SU-DHL-6 (cell line): ENCODE data around the gene B3GALT5.

Experiments used
- H2AFZ ChIP-seq: fragments of 200-600 bp; sonication (generic); 2 replicates; pipeline ENCODE4 v1.6.1; 2014; ENCODE audit warnings: low read depth, mild to moderate bottlenecking, moderate library complexity, mixed read lengths, antibody characterized with exemption, low read length; ENCODE audit not compliant: severe bottlenecking
- H3F3A ChIP-seq: fragments of 200-600 bp; shearing (Covaris generic); 2 replicates; pipeline ENCODE4 v1.6.0; 2016; ENCODE audit warnings: antibody characterized with exemption, mild to moderate bottlenecking; ENCODE audit not compliant: insufficient read depth
- H3K27ac ChIP-seq: fragments of 200-600 bp; sonication (generic); 2 replicates; pipeline ENCODE4 v1.5.1; 2016; ENCODE audit warnings: low read depth, mild to moderate bottlenecking, low read length, moderate library complexity, mixed read lengths
- H3K27me3 ChIP-seq: fragments of 200-600 bp; sonication (generic), shearing (Covaris generic); 2 replicates; pipeline ENCODE4 v1.6.0; 2014; ENCODE audit warnings: mild to moderate bottlenecking, low read length
- H3K36me3 ChIP-seq: fragments of 200-600 bp; sonication (generic); 2 replicates; pipeline ENCODE4 v1.6.1; 2014; ENCODE audit warnings: mild to moderate bottlenecking, low read length, mixed read lengths
- H3K4me2 ChIP-seq: fragments of 300-600, 200-600 bp; shearing (Covaris generic), sonication (generic); 2 replicates; pipeline ENCODE4 v1.6.0; 2014; ENCODE audit warnings: low read length, low read depth, mild to moderate bottlenecking; ENCODE audit not compliant: poor library complexity, severe bottlenecking
- H3K4me3 ChIP-seq: fragments of 200-600 bp; sonication (generic); 2 replicates; pipeline ENCODE4 v1.5.1; 2014; ENCODE audit warnings: antibody characterized with exemption, low read length, mild to moderate bottlenecking, mixed read lengths; ENCODE audit not compliant: insufficient read depth, poor library complexity, severe bottlenecking
- H3K79me2 ChIP-seq: fragments of 200-600 bp; sonication (generic); 2 replicates; pipeline ENCODE4 v1.6.1; 2014; ENCODE audit warnings: mild to moderate bottlenecking, low read length, moderate library complexity; ENCODE audit not compliant: insufficient read depth
- H3K9ac ChIP-seq: fragments of 200-600 bp; sonication (generic); 2 replicates; pipeline ENCODE4 v1.7.0; 2014; ENCODE audit warnings: mild to moderate bottlenecking, low read length
- H3K9me2 ChIP-seq: fragments of 200-600 bp; sonication (generic); replicated peaks from 2 replicates; pipeline ENCODE4 v1.6.1; 2014; ENCODE audit warnings: low read length; ENCODE audit not compliant: insufficient read depth
- H3K9me3 ChIP-seq: fragments of 200-600 bp; sonication (generic); 2 replicates; pipeline ENCODE4 v1.6.1; 2014; ENCODE audit warnings: low read length, mixed read lengths; ENCODE audit not compliant: insufficient read depth
- H4K20me1 ChIP-seq: fragments of 200-600 bp; sonication (generic); 2 replicates; pipeline ENCODE4 v1.6.1; 2014; ENCODE audit warnings: low read depth, mild to moderate bottlenecking, antibody characterized with exemption, low read length, moderate library complexity, mixed read lengths
- CTCF ChIP-seq: fragments of 200-600 bp; sonication (generic); IDR thresholded peaks from one replicate; pipeline ENCODE4 v1.5.1; 2017; ENCODE audit warnings: antibody characterized with exemption, mild to moderate bottlenecking, low read length, moderate library complexity; ENCODE audit not compliant: insufficient read depth, poor library complexity, severe bottlenecking
- EZH2phosphoT487 ChIP-seq: fragments of 200-600 bp; sonication (generic), shearing (Covaris generic); conservative IDR thresholded peaks from 2 replicates; pipeline ENCODE4 v1.6.1; 2018; ENCODE audit warnings: mild to moderate bottlenecking, antibody characterized with exemption, low read length, moderate library complexity, mixed read lengths

The B3GALT5 gene

GRCh38 chr21:39630191-39630591 lies 17.5 kb downstream of the B3GALT5 start:
- Histone ChIP-seq H3K79me2 (no peaks in the 10 kb centered on the region), H3K9me3 (no peaks in the 10 kb centered on the region), H3K36me3 (no peaks in the 10 kb centered on the region), H3K9ac (no peak overlapping the region), H3K4me3 (no peak overlapping the region), H2AFZ (no peak overlapping the region), H3F3A (no peaks in the 10 kb centered on the region), H3K27me3 (no peaks in the 10 kb centered on the region; the same call in 1 of the 2 replicates), H3K27ac (no peak overlapping the region), H3K9me2 (no peaks in the 10 kb centered on the region), H3K4me2 (no peak overlapping the region), H4K20me1 (no peaks in the 10 kb centered on the region)
- no peak for TF ChIP-seq CTCF
- no peak for TF ChIP-seq EZH2phosphoT487

- no peak overlapping the region for H2AFZ ChIP-seq
- H3K27ac ChIP-seq = no peak overlapping the region
- no peaks in the 10 kb centered on the region for H3K79me2 ChIP-seq
- no peak overlapping the region for H3K4me2 ChIP-seq
- no peaks in the 10 kb centered on the region for H3K9me2 ChIP-seq
- no peaks in the 10 kb centered on the region for H4K20me1 ChIP-seq
- no peak overlapping the region for H3K9ac ChIP-seq
- no peak overlapping the region for H3K4me3 ChIP-seq
- H3F3A ChIP-seq = no peaks in the 10 kb centered on the region
- no peak for TF ChIP-seq CTCF
- no peak for TF ChIP-seq EZH2phosphoT487
- H3K27me3 ChIP-seq = no peaks in the 10 kb centered on the region; the same call in 1 of the 2 replicates
- H3K36me3 ChIP-seq = no peaks in the 10 kb centered on the region
- H3K9me3 ChIP-seq = no peaks in the 10 kb centered on the region
Measured at GRCh38 chr21:39630827-39631226, 18.1 kb downstream of the B3GALT5 start.

GRCh38 chr21:39631842-39632562 lies 19.3 kb downstream of the B3GALT5 start:
- H3K4me2 ChIP-seq = no peak overlapping the region
- H4K20me1 ChIP-seq = no peaks in the 10 kb centered on the region
- H3K9me3 ChIP-seq = no peaks in the 10 kb centered on the region
- H3K79me2 ChIP-seq = no peaks in the 10 kb centered on the region
- H3K4me3 ChIP-seq = no peak overlapping the region
- no peaks in the 10 kb centered on the region for H3K9me2 ChIP-seq
- no peaks in the 10 kb centered on the region for H3F3A ChIP-seq
- no peak overlapping the region for H2AFZ ChIP-seq
- H3K27ac ChIP-seq = no peak overlapping the region
- TF ChIP-seq EZH2phosphoT487 (no peak), CTCF (no peak)
- no peaks in the 10 kb centered on the region; the same call in 1 of the 2 replicates for H3K27me3 ChIP-seq
- no peaks in the 10 kb centered on the region for H3K36me3 ChIP-seq
- H3K9ac ChIP-seq = no peak overlapping the region
